ENCODE results near the gene SEMA6A.
"Not testable (repeated sequence)": the region's sequence is repeated elsewhere in the genome, so short reads cannot be mapped to it uniquely, and the experiment has no call there.

Gene SEMA6A

GRCh38 chr5:116529615-116530014, 45.0 kb downstream of the SEMA6A start:
- peaks cover 4% of the 10 kb centered on the region for H3K27me3 Mint-ChIP-seq (ENCODE audit: low read depth)
- H3K4me3 Mint-ChIP-seq, result no peak overlapping the region
- H3K9me3 Mint-ChIP-seq, result no peaks in the 10 kb centered on the region
- H3K27ac Mint-ChIP-seq, result no peak overlapping the region
- H3K4me1 Mint-ChIP-seq (ENCODE audit: low read depth), result no peaks in the 10 kb centered on the region
- H3K36me3 Mint-ChIP-seq (ENCODE audit: low read depth), result no peaks in the 10 kb centered on the region

- Mint-ChIP-seq H3K36me3 (ENCODE audit: low read depth) (no peaks in the 10 kb centered on the region), H3K27ac (no peak overlapping the region), H3K9me3 (no peaks in the 10 kb centered on the region), H3K27me3 (ENCODE audit: low read depth) (peaks cover 4% of the 10 kb centered on the region), H3K4me3 (no peak overlapping the region), H3K4me1 (ENCODE audit: low read depth) (no peaks in the 10 kb centered on the region)
These were observed 45.9 kb downstream of the SEMA6A start for GRCh38 chr5:116528519-116529234.

- H3K27ac Mint-ChIP-seq, result no peak overlapping the region
- no peaks in the 10 kb centered on the region for H3K9me3 Mint-ChIP-seq
- H3K4me3 Mint-ChIP-seq, result no peak overlapping the region
- H3K36me3 Mint-ChIP-seq (ENCODE audit: low read depth), result no peaks in the 10 kb centered on the region
- no peaks in the 10 kb centered on the region for H3K4me1 Mint-ChIP-seq (ENCODE audit: low read depth)
- H3K27me3 Mint-ChIP-seq (ENCODE audit: low read depth), result peaks cover 4% of the 10 kb centered on the region
These were observed 47.0 kb downstream of the SEMA6A start for GRCh38 chr5:116527582-116527981.

- H3K36me3 Mint-ChIP-seq (ENCODE audit: low read depth), result no peaks in the 10 kb centered on the region
- no peak overlapping the region for H3K27ac Mint-ChIP-seq
- H3K27me3 Mint-ChIP-seq (ENCODE audit: low read depth), result peaks cover 4% of the 10 kb centered on the region
- H3K4me1 Mint-ChIP-seq (ENCODE audit: low read depth), result no peaks in the 10 kb centered on the region
- no peaks in the 10 kb centered on the region for H3K9me3 Mint-ChIP-seq
- no peak overlapping the region for H3K4me3 Mint-ChIP-seq
These were observed 48.9 kb downstream of the SEMA6A start for GRCh38 chr5:116525674-116526073.

GRCh38 chr5:116524966-116525365, 49.7 kb downstream of the SEMA6A start:
- H3K27ac Mint-ChIP-seq, result no peak overlapping the region
- no peaks in the 10 kb centered on the region for H3K9me3 Mint-ChIP-seq
- H3K4me3 Mint-ChIP-seq, result no peak overlapping the region
- H3K4me1 Mint-ChIP-seq (ENCODE audit: low read depth), result no peaks in the 10 kb centered on the region
- peaks cover 4% of the 10 kb centered on the region for H3K27me3 Mint-ChIP-seq (ENCODE audit: low read depth)
- no peaks in the 10 kb centered on the region for H3K36me3 Mint-ChIP-seq (ENCODE audit: low read depth)

- Mint-ChIP-seq H3K4me3 (no peak overlapping the region), H3K27me3 (ENCODE audit: low read depth) (peaks cover 4% of the 10 kb centered on the region), H3K9me3 (no peaks in the 10 kb centered on the region), H3K4me1 (ENCODE audit: low read depth) (no peaks in the 10 kb centered on the region), H3K36me3 (ENCODE audit: low read depth) (no peaks in the 10 kb centered on the region), H3K27ac (no peak overlapping the region)
These were observed 50.3 kb downstream of the SEMA6A start for GRCh38 chr5:116524051-116524904.

- H3K9me3 Mint-ChIP-seq; H3K4me3 Mint-ChIP-seq; H3K4me1 Mint-ChIP-seq (ENCODE audit: low read depth); H3K36me3 Mint-ChIP-seq (ENCODE audit: low read depth); H3K27ac Mint-ChIP-seq; H3K27me3 Mint-ChIP-seq (ENCODE audit: low read depth): not testable (repeated sequence)
These were observed 51.4 kb downstream of the SEMA6A start for GRCh38 chr5:116523182-116523581.

GRCh38 chr5:116522356-116523136, 52.1 kb downstream of the SEMA6A start:
- Mint-ChIP-seq H3K27me3 (ENCODE audit: low read depth) (peaks cover 4% of the 10 kb centered on the region), H3K4me1 (ENCODE audit: low read depth) (no peaks in the 10 kb centered on the region), H3K4me3 (no peak overlapping the region), H3K36me3 (ENCODE audit: low read depth) (no peaks in the 10 kb centered on the region), H3K27ac (no peak overlapping the region), H3K9me3 (no peaks in the 10 kb centered on the region)

GRCh38 chr5:116521173-116521872, 53.3 kb downstream of the SEMA6A start:
- Mint-ChIP-seq H3K9me3 (no peaks in the 10 kb centered on the region), H3K4me1 (ENCODE audit: low read depth) (no peaks in the 10 kb centered on the region), H3K36me3 (ENCODE audit: low read depth) (no peaks in the 10 kb centered on the region), H3K27me3 (ENCODE audit: low read depth) (peaks cover 4% of the 10 kb centered on the region), H3K4me3 (no peak overlapping the region), H3K27ac (no peak overlapping the region)

- Mint-ChIP-seq H3K36me3 (ENCODE audit: low read depth) (no peaks in the 10 kb centered on the region), H3K27ac (no peak overlapping the region), H3K4me1 (ENCODE audit: low read depth) (no peaks in the 10 kb centered on the region), H3K27me3 (ENCODE audit: low read depth) (no peaks in the 10 kb centered on the region), H3K4me3 (no peak overlapping the region), H3K9me3 (no peaks in the 10 kb centered on the region)
These were observed 53.9 kb downstream of the SEMA6A start for GRCh38 chr5:116520771-116521170.

GRCh38 chr5:116518423-116518822, 56.2 kb downstream of the SEMA6A start:
- Mint-ChIP-seq H3K9me3 (no peaks in the 10 kb centered on the region), H3K4me1 (ENCODE audit: low read depth) (no peaks in the 10 kb centered on the region), H3K4me3 (no peak overlapping the region), H3K36me3 (ENCODE audit: low read depth) (no peaks in the 10 kb centered on the region), H3K27ac (no peak overlapping the region), H3K27me3 (ENCODE audit: low read depth) (no peaks in the 10 kb centered on the region)

GRCh38 chr5:116517488-116517887, 57.1 kb downstream of the SEMA6A start:
- Mint-ChIP-seq H3K4me1 (ENCODE audit: low read depth) (no peaks in the 10 kb centered on the region), H3K27ac (no peak overlapping the region), H3K36me3 (ENCODE audit: low read depth) (no peaks in the 10 kb centered on the region), H3K4me3 (no peak overlapping the region), H3K27me3 (ENCODE audit: low read depth) (no peaks in the 10 kb centered on the region), H3K9me3 (no peaks in the 10 kb centered on the region)

GRCh38 chr5:116516021-116516420, 58.6 kb downstream of the SEMA6A start:
- Mint-ChIP-seq H3K36me3 (ENCODE audit: low read depth) (no peaks in the 10 kb centered on the region), H3K27ac (no peak overlapping the region), H3K27me3 (ENCODE audit: low read depth) (no peaks in the 10 kb centered on the region), H3K4me1 (ENCODE audit: low read depth) (no peaks in the 10 kb centered on the region), H3K4me3 (no peak overlapping the region), H3K9me3 (no peaks in the 10 kb centered on the region)

GRCh38 chr5:116514421-116514970, 60.1 kb downstream of the SEMA6A start:
- Mint-ChIP-seq H3K36me3 (ENCODE audit: low read depth) (no peaks in the 10 kb centered on the region), H3K27ac (no peak overlapping the region), H3K4me3 (no peak overlapping the region)

More at GRCh38 chr5:116514421-116514970, 60.1 kb downstream of the SEMA6A start:
- Mint-ChIP-seq H3K27me3 (ENCODE audit: low read depth) (no peaks in the 10 kb centered on the region), H3K9me3 (no peaks in the 10 kb centered on the region), H3K4me1 (ENCODE audit: low read depth) (no peaks in the 10 kb centered on the region)
